Measurements from ENCODE around the gene KRT86. TPM values are rescaled to one million over a fixed set of nuclear protein-coding genes. Genes with fewer than 3 reads are reported as not detected.

KRT86 gene
- total and polyA plus RNA-seq, 2 donors (not counting 1 experiment from before 2014, with no cell fraction given) = not detected

- Histone ChIP-seq H3K79me2 (ENCODE audit: control insufficient read depth, insufficient read depth, low read length) (no peaks in the 10 kb centered on the region), H3K36me3 (replicated peaks in 1 of 2; ENCODE audit: control extremely low read depth in 1 of 2, control insufficient read depth in 1 of 2, extremely low read depth in 1 of 2, insufficient read depth in 2 of 2, low read length in 1 of 2) (no peaks in the 10 kb centered on the region), H3K4me3 (ENCODE audit: control extremely low read depth in 1 of 5, extremely low read depth in 1 of 5, insufficient read depth in 1 of 5, low read depth in 2 of 5, low read length in 4 of 5) (no peak overlapping the region), H2AFZ (ENCODE audit: insufficient read depth, low read depth, low read length, poor library complexity, severe bottlenecking) (no peak overlapping the region), H3K9me3 (ENCODE audit: control extremely low read depth in 1 of 3, control insufficient read depth in 2 of 3, insufficient read depth in 1 of 3, low read length in 2 of 3) (no peaks in the 10 kb centered on the region), H3K27me3 (replicated peaks in 1 of 4; ENCODE audit: control extremely low read depth in 1 of 4, control insufficient read depth in 3 of 4, insufficient read depth in 4 of 4, low read length in 3 of 4) (peaks cover 0 to 20% (median 4%) of the 10 kb centered on the region in 4 experiments), H3K9ac (ENCODE audit: low read length) (no peak overlapping the region), H4K20me1 (ENCODE audit: control insufficient read depth, insufficient read depth, low read length, poor library complexity, severe bottlenecking) (no peaks in the 10 kb centered on the region), H3K4me1 (ENCODE audit: control insufficient read depth in 2 of 2, insufficient read depth in 2 of 2, low read length in 2 of 2) (no peaks in the 10 kb centered on the region), H3K27ac (ENCODE audit: low read length in 2 of 2) (no peak overlapping the region), H3K4me2 (replicated peaks; ENCODE audit: low read depth, low read length, poor library complexity, severe bottlenecking) (no peak overlapping the region)
- Mint-ChIP-seq H3K4me1 (peaks cover 2% of the 10 kb centered on the region), H3K4me3 (no peak overlapping the region), H3K9me3 (ENCODE audit: insufficient read depth) (no peaks in the 10 kb centered on the region), H3K27ac (no peak overlapping the region), H3K27me3 (peaks cover 42% of the 10 kb centered on the region)
- ChIA-PET POLR2A (no interaction called here), CTCF (interaction anchor here (0.5 to 0.9 kb wide), 2 partner anchors 29 to 1487 kb away, joined by 3 to 4 read pairs; partner anchors contain the start of gene ATF1)
- intact Hi-C loops (cut with micrococcal nuclease) = no loop called here
- no peak for TF ChIP-seq EZH2 (IDR thresholded peaks at IDR 0.05; ENCODE audit: borderline replicate concordance, insufficient read depth, low read depth, low read length, poor library complexity, severe bottlenecking)
- TF ChIP-seq, protein P1, sequence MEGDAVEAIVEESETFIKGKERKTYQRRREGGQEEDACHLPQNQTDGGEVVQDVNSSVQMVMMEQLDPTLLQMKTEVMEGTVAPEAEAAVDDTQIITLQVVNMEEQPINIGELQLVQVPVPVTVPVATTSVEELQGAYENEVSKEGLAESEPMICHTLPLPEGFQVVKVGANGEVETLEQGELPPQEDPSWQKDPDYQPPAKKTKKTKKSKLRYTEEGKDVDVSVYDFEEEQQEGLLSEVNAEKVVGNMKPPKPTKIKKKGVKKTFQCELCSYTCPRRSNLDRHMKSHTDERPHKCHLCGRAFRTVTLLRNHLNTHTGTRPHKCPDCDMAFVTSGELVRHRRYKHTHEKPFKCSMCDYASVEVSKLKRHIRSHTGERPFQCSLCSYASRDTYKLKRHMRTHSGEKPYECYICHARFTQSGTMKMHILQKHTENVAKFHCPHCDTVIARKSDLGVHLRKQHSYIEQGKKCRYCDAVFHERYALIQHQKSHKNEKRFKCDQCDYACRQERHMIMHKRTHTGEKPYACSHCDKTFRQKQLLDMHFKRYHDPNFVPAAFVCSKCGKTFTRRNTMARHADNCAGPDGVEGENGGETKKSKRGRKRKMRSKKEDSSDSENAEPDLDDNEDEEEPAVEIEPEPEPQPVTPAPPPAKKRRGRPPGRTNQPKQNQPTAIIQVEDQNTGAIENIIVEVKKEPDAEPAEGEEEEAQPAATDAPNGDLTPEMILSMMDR (IDR thresholded peaks at IDR 0.05) = no peak
- no peak for DNase-seq
- no peak for ATAC-seq (ENCODE audit: low read depth)
- WGBS (ENCODE audit: insufficient coverage) = 27% methylated on average over 50 of the region's 52 CpGs
Measured at GRCh38 chr12:52250048-52250990, 24.1 kb upstream of the KRT86 start.
